Measurements from ENCODE around the gene FOSL2. TPM values are rescaled to one million over a fixed set of nuclear protein-coding genes. Genes with fewer than 3 reads are reported as not detected.

Gene FOSL2
- total RNA-seq: 185 TPM

GRCh38 chr2:28392297-28393113, at the start of gene FOSL2:
TSS of gene FOSL2 (plus strand) at chr2:28392858. CDS start at chr2:28393721, 863 bp downstream.
- intact Hi-C loops (cut with DNase I): loop anchor here (1.0 to 10.0 kb wide), 3 partner anchors 242 to 686 kb away; partner anchors contain the start of gene PPP1CB
- TF ChIP-seq CTCF (IDR thresholded peaks at IDR 0.05): no peak
- Histone ChIP-seq H3K27ac (peak within 1 kb of the TSS; percentile 99 to 100), H3K36me3 (peaks cover 4 to 12% of the 10 kb centered on the region in 2 donors), H3K27me3 (no peaks in the 10 kb centered on the region), H3K4me3 (peak within 1 kb of the TSS; percentile 81 to 96), H3K4me1 (peaks cover 0 to 12% of the 10 kb centered on the region in 2 donors), H3K9me3 (no peaks in the 10 kb centered on the region)
- peak; percentile 94 to 99 for DNase-seq (ENCODE audit: low spot score in 2 of 2)

- Histone ChIP-seq H3K36me3 (no peaks in the 10 kb centered on the region), H3K27ac (peak overlapping the region; percentile 78 to 89), H3K27me3 (no peaks in the 10 kb centered on the region), H3K4me1 (peaks cover 10 to 52% of the 10 kb centered on the region in 2 donors), H3K4me3 (peak overlapping the region; percentile 5 to 12), H3K9me3 (no peaks in the 10 kb centered on the region)
- intact Hi-C loops (cut with DNase I): loop anchor here (1.0 to 5.0 kb wide), 6 partner anchors 13 to 621 kb away; no protein-coding TSS in a partner anchor
- TF ChIP-seq CTCF (IDR thresholded peaks at IDR 0.05): no peak
- DNase-seq (ENCODE audit: low spot score in 2 of 2): no peak
These were observed 49.3 kb upstream of the FOSL2 start for GRCh38 chr2:28343184-28343942.

- intact Hi-C loops (cut with DNase I): loop anchor here (1.0 to 5.0 kb wide), 6 partner anchors 12 to 622 kb away; no protein-coding TSS in a partner anchor
- H3K27ac ChIP-seq: peak overlapping the region; percentile 78 to 89
- TF ChIP-seq CTCF (IDR thresholded peaks at IDR 0.05): no peak
- H3K36me3 ChIP-seq: no peaks in the 10 kb centered on the region
- peaks cover 10 to 44% of the 10 kb centered on the region in 2 donors for H3K4me1 ChIP-seq
- no peaks in the 10 kb centered on the region for H3K9me3 ChIP-seq
- DNase-seq (ENCODE audit: low spot score in 2 of 2): no peak
- H3K27me3 ChIP-seq: no peaks in the 10 kb centered on the region
- no peak overlapping the region for H3K4me3 ChIP-seq
These were observed 48.5 kb upstream of the FOSL2 start for GRCh38 chr2:28343971-28344715.

GRCh38 chr2:28344756-28345373, 47.8 kb upstream of the FOSL2 start:
- Histone ChIP-seq H3K4me1 (peaks cover 10 to 38% of the 10 kb centered on the region in 2 donors), H3K36me3 (no peaks in the 10 kb centered on the region), H3K27me3 (no peaks in the 10 kb centered on the region), H3K4me3 (no peak overlapping the region), H3K27ac (no peak overlapping the region), H3K9me3 (no peaks in the 10 kb centered on the region)
- intact Hi-C loops (cut with DNase I): loop anchor here (5.0 kb wide), 5 partner anchors 58 to 623 kb away; no protein-coding TSS in a partner anchor
- DNase-seq (ENCODE audit: low spot score in 2 of 2): no peak
- no peak for TF ChIP-seq CTCF (IDR thresholded peaks at IDR 0.05)

- Histone ChIP-seq H3K4me1 (peaks cover 10 to 33% of the 10 kb centered on the region in 2 donors), H3K9me3 (no peaks in the 10 kb centered on the region)
- DNase-seq (ENCODE audit: low spot score in 2 of 2): no peak
These were observed 47.0 kb upstream of the FOSL2 start for GRCh38 chr2:28345619-28346018.

More at GRCh38 chr2:28345619-28346018, 47.0 kb upstream of the FOSL2 start:
- no peak overlapping the region for H3K4me3 ChIP-seq
- H3K27me3 ChIP-seq: no peaks in the 10 kb centered on the region
- H3K36me3 ChIP-seq: no peaks in the 10 kb centered on the region
- TF ChIP-seq CTCF (IDR thresholded peaks at IDR 0.05): no peak
- H3K27ac ChIP-seq: no peak overlapping the region
- intact Hi-C loops (cut with DNase I): no loop called here

Data from ascending aorta (tissue), 2 donors.